ENCODE data around the gene TAF4. TPM values are rescaled to one million over a fixed set of nuclear protein-coding genes. Genes with fewer than 3 reads are reported as not detected.

TAF4 gene
- total RNA-seq, 1 donor from 2014 or later, result 17.6 TPM

- peak; percentile 32 for DNase-seq
- no peaks in the 10 kb centered on the region for H3K9me3 ChIP-seq
- TF ChIP-seq CTCF (IDR thresholded peaks at IDR 0.05), result no peak
- H3K4me1 ChIP-seq, result no peaks in the 10 kb centered on the region
- no peaks in the 10 kb centered on the region for H3K36me3 ChIP-seq
- ATAC-seq, result no peak
- intact Hi-C loops (cut with DNase I), result no loop called here
- no peak overlapping the region for H3K4me3 ChIP-seq
- peaks cover 6% of the 10 kb centered on the region for H3K27me3 ChIP-seq (ENCODE audit: low read depth)
- no peak overlapping the region for H3K27ac ChIP-seq
Observed at GRCh38 chr20:61927193-61927825, 138.4 kb downstream of the TAF4 start.

GRCh38 chr20:61926796-61927192, 138.9 kb downstream of the TAF4 start:
- peak; percentile 27 for DNase-seq
- no peak overlapping the region for H3K4me3 ChIP-seq
- H3K27ac ChIP-seq, result no peak overlapping the region
- TF ChIP-seq CTCF (IDR thresholded peaks at IDR 0.05), result no peak
- H3K4me1 ChIP-seq, result no peaks in the 10 kb centered on the region
- H3K9me3 ChIP-seq, result no peaks in the 10 kb centered on the region
- H3K27me3 ChIP-seq (ENCODE audit: low read depth), result peaks cover 6% of the 10 kb centered on the region
- no peak for ATAC-seq
- intact Hi-C loops (cut with DNase I), result no loop called here
- no peaks in the 10 kb centered on the region for H3K36me3 ChIP-seq

- H3K4me1 ChIP-seq, result no peaks in the 10 kb centered on the region
- H3K4me3 ChIP-seq, result no peak overlapping the region
- no peaks in the 10 kb centered on the region for H3K36me3 ChIP-seq
- intact Hi-C loops (cut with DNase I), result no loop called here
- DNase-seq, result peak; percentile 29
- H3K27ac ChIP-seq, result no peak overlapping the region
- no peak for TF ChIP-seq CTCF (IDR thresholded peaks at IDR 0.05)
- no peak for ATAC-seq
- no peaks in the 10 kb centered on the region for H3K9me3 ChIP-seq
- H3K27me3 ChIP-seq (ENCODE audit: low read depth), result peaks cover 6% of the 10 kb centered on the region
Observed at GRCh38 chr20:61926253-61926613, 139.4 kb downstream of the TAF4 start.

- H3K4me3 ChIP-seq, result no peak overlapping the region
- H3K9me3 ChIP-seq, result no peaks in the 10 kb centered on the region
- no peaks in the 10 kb centered on the region for H3K36me3 ChIP-seq
- H3K4me1 ChIP-seq, result no peaks in the 10 kb centered on the region
- H3K27ac ChIP-seq, result no peak overlapping the region
- peaks cover 6% of the 10 kb centered on the region for H3K27me3 ChIP-seq (ENCODE audit: low read depth)
- no peak for TF ChIP-seq CTCF (IDR thresholded peaks at IDR 0.05)
- no peak for ATAC-seq
- intact Hi-C loops (cut with DNase I), result no loop called here
- peak; percentile 32 for DNase-seq
Observed at GRCh38 chr20:61925555-61926252, 140.0 kb downstream of the TAF4 start.

GRCh38 chr20:61924858-61925554, 140.7 kb downstream of the TAF4 start:
- no peaks in the 10 kb centered on the region for H3K36me3 ChIP-seq
- TF ChIP-seq CTCF (IDR thresholded peaks at IDR 0.05), result no peak
- peak; percentile 31 for DNase-seq
- intact Hi-C loops (cut with DNase I), result no loop called here
- no peak for ATAC-seq
- no peaks in the 10 kb centered on the region for H3K9me3 ChIP-seq
- peaks cover 6% of the 10 kb centered on the region for H3K27me3 ChIP-seq (ENCODE audit: low read depth)
- H3K27ac ChIP-seq, result no peak overlapping the region
- H3K4me1 ChIP-seq, result no peaks in the 10 kb centered on the region
- H3K4me3 ChIP-seq, result no peak overlapping the region

Small RNA genes within 50 kb of the gene (microRNA-seq; reads per million reads assigned to microRNA genes)
- not detected for gene MIR1257 (ENCODE audit: borderline number of aligned reads)
- not detected for gene MIR3195 (ENCODE audit: borderline number of aligned reads)

Other genes with a start within 250 kb of the TAF4 start
- 36.8 TPM for gene LSM14B, start 56.6 kb upstream of the TAF4 start, total RNA-seq
- gene PSMA7, start 77.5 kb upstream of the TAF4 start, total RNA-seq, result 223 TPM
- 17.8 TPM for gene SS18L1, start 77.9 kb upstream of the TAF4 start, total RNA-seq
- 27.1 TPM for gene MTG2, start 117.1 kb upstream of the TAF4 start, total RNA-seq
- not detected for gene HRH3, start 154.4 kb upstream of the TAF4 start, total RNA-seq
- 56.0 TPM for gene OSBPL2, start 172.6 kb upstream of the TAF4 start, total RNA-seq
- gene ADRM1, start 237.1 kb upstream of the TAF4 start, total RNA-seq, result 63.9 TPM

Data from lower lobe of right lung (tissue), 2 donors.